ENCODE results near the gene GSG1L. TPM values are rescaled to one million over a fixed set of nuclear protein-coding genes. Genes with fewer than 3 reads are reported as not detected.

The GSG1L gene
- total RNA-seq, 2 experiments from 2014 or later = not detected

GRCh38 chr16:27773344-27773743 is 290.2 kb downstream of the GSG1L start:
- Mint-ChIP-seq H3K4me3 (no peak overlapping the region), H3K27ac (no peak overlapping the region), H3K36me3 (ENCODE audit: low read depth) (peaks cover 4% of the 10 kb centered on the region), H3K4me1 (ENCODE audit: low read depth) (no peaks in the 10 kb centered on the region), H3K27me3 (no peaks in the 10 kb centered on the region), H3K9me3 (no peaks in the 10 kb centered on the region)
- no peak for DNase-seq
- TF ChIP-seq CTCF (IDR thresholded peaks at IDR 0.05) = no peak
- ChIA-PET POLR2A (no interaction called here), CTCF (no interaction called here)
- no peak for ATAC-seq
- intact Hi-C loops (cut with micrococcal nuclease) = no loop called here

- Mint-ChIP-seq H3K4me3 (no peak overlapping the region), H3K27ac (no peak overlapping the region), H3K36me3 (ENCODE audit: low read depth) (peaks cover 4% of the 10 kb centered on the region), H3K27me3 (no peaks in the 10 kb centered on the region), H3K4me1 (ENCODE audit: low read depth) (no peaks in the 10 kb centered on the region), H3K9me3 (no peaks in the 10 kb centered on the region)
- POLR2A ChIA-PET = no interaction called here
- intact Hi-C loops (cut with micrococcal nuclease) = no loop called here
- CTCF ChIA-PET = no interaction called here
- no peak for TF ChIP-seq CTCF (IDR thresholded peaks at IDR 0.05)
- no peak for ATAC-seq
- no peak for DNase-seq
Observed at GRCh38 chr16:27772093-27772825, 291.3 kb downstream of the GSG1L start.

- no peaks in the 10 kb centered on the region for H3K4me1 Mint-ChIP-seq (ENCODE audit: low read depth)
- H3K27ac Mint-ChIP-seq = no peak overlapping the region
- H3K4me3 Mint-ChIP-seq = no peak overlapping the region
- intact Hi-C loops (cut with micrococcal nuclease) = no loop called here
- DNase-seq = no peak
- no peak for TF ChIP-seq CTCF (IDR thresholded peaks at IDR 0.05)
- CTCF ChIA-PET = no interaction called here
- peaks cover 4% of the 10 kb centered on the region for H3K36me3 Mint-ChIP-seq (ENCODE audit: low read depth)
- POLR2A ChIA-PET = no interaction called here
- ATAC-seq = no peak
- H3K9me3 Mint-ChIP-seq = no peaks in the 10 kb centered on the region
- no peaks in the 10 kb centered on the region for H3K27me3 Mint-ChIP-seq
Observed at GRCh38 chr16:27771201-27771910, 292.2 kb downstream of the GSG1L start.

DNA sequence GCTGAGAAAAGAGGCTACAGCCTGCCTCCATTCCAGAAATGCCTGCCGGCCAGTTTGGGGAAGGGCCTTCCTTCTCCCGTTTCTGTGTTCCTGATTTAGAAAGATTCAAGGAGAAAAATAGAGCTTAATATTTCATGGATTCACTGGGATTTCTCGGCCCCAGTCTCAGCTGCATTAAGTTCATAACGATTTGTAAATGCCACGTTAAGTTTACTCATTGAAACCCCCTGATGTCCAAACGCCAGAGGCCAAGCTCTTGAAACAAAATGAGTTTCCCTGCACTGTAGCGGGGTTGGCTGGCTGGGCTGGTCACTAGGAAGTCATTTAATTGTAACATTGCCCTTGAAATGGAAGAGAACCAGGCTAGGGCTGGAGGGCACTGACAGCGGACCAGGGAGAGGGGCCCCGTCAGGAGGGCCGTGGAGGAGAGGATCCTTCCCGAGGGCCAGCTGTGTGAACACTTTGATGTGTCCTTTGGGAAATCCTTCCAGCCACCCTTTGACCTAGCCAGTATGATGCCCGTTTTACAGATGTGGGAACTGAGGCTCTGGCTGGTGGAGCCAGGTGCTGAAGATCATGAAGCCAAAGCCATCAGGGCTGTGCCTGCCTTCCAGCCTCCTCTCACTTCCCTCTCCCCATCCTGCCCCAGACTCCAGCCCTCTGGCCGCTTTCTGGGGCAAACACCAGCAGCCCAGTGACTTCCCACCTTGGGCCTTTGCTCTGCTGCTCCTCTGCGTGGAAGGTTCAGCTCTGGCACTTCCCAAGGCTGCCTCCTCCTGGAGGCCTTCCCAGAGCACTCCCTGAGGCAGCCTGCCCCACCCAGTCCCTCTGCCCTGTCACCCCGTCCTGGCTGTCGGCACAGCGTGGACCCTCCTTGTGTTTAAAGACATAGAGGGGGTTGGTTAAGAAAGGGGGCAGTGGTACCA is 293.0 kb downstream of the GSG1L start:
- no peak for DNase-seq
- intact Hi-C loops (cut with micrococcal nuclease) = no loop called here
- H3K27me3 Mint-ChIP-seq = no peaks in the 10 kb centered on the region
- H3K36me3 Mint-ChIP-seq (ENCODE audit: low read depth) = peaks cover 4% of the 10 kb centered on the region
- ATAC-seq = no peak
- ChIA-PET CTCF (no interaction called here), POLR2A (no interaction called here)
- H3K4me3 Mint-ChIP-seq = no peak overlapping the region
- H3K9me3 Mint-ChIP-seq = no peaks in the 10 kb centered on the region
- H3K4me1 Mint-ChIP-seq (ENCODE audit: low read depth) = no peaks in the 10 kb centered on the region
- no peak overlapping the region for H3K27ac Mint-ChIP-seq
- no peak for TF ChIP-seq CTCF (IDR thresholded peaks at IDR 0.05)

Data from activated CD8-positive, alpha-beta T cell treated with anti-CD3 and anti-CD28 coated beads for 36 hours (primary cell).